Activated CD8-positive, alpha-beta T cell treated with anti-CD3 and anti-CD28 coated beads, Interleukin-2, amount 10 ng/mL, durations not matched to agents 7 days and 5 days (primary cell): ENCODE results near the gene TAGLN2. TPM values are rescaled to one million over a fixed set of nuclear protein-coding genes. Genes with fewer than 3 reads are reported as not detected.

Experiments
- microRNA-seq: library from miRNA; unstranded; fragments of <30 nt; microRNA quantifications from one replicate; pipeline ENCODE4 v1.2.0, GENCODE V29; 2022
- total RNA-seq, 2 experiments: library from RNA; stranded (reverse); gene quantifications; one replicate each; pipeline ENCODE4 v1.2.3, GENCODE V29; 2021

The TAGLN2 gene
- total RNA-seq, 2 experiments from 2014 or later: 476 to 510 TPM

Small RNA genes lying within 50 kb of the gene (microRNA-seq; reads per million reads assigned to microRNA genes)
- not detected for gene MIR4259

Other genes starting within 250 kb of the TAGLN2 start
- gene CRP, start 210.9 kb downstream of the TAGLN2 start, total RNA-seq: not detected
- 10 to 100 TPM; 21.9 to 26.5 TPM for gene DUSP23, start 144.5 kb downstream of the TAGLN2 start, total RNA-seq
- gene FCRL6, start 123.1 kb downstream of the TAGLN2 start, total RNA-seq: under 1 TPM; 0.42 to 0.76 TPM
- 1 to 10 TPM in 1 of 2 experiments, under 1 TPM in 1; 0.73 to 1.3 TPM for gene SLAMF8, start 98.6 kb downstream of the TAGLN2 start, total RNA-seq
- gene VSIG8, start 62.9 kb downstream of the TAGLN2 start, total RNA-seq: not detected
- under 1 TPM; 0.34 to 0.79 TPM for gene CFAP45, start 25.3 kb downstream of the TAGLN2 start, total RNA-seq
- gene IGSF9, start 20.1 kb upstream of the TAGLN2 start, total RNA-seq: not detected
- gene SLAMF9, start 28.7 kb upstream of the TAGLN2 start, total RNA-seq: not detected
- 1 to 10 TPM; 4.2 to 4.5 TPM for gene PIGM, start 106.5 kb upstream of the TAGLN2 start, total RNA-seq
- not detected for gene KCNJ10, start 144.7 kb upstream of the TAGLN2 start, total RNA-seq
- gene KCNJ9, start 156.0 kb upstream of the TAGLN2 start, total RNA-seq: not detected
- gene IGSF8, start 173.1 kb upstream of the TAGLN2 start, total RNA-seq: 10 to 100 TPM; 41.7 to 44.4 TPM
- not detected for gene ATP1A2, start 190.3 kb upstream of the TAGLN2 start, total RNA-seq
- gene ATP1A4, start 226.1 kb upstream of the TAGLN2 start, total RNA-seq: not detected